ENCODE measurements around the gene F2. TPM values are rescaled to one million over a fixed set of nuclear protein-coding genes. Genes with fewer than 3 reads are reported as not detected.

F2 gene
- total RNA-seq, 1 experiment from 2014 or later = not detected

DNA sequence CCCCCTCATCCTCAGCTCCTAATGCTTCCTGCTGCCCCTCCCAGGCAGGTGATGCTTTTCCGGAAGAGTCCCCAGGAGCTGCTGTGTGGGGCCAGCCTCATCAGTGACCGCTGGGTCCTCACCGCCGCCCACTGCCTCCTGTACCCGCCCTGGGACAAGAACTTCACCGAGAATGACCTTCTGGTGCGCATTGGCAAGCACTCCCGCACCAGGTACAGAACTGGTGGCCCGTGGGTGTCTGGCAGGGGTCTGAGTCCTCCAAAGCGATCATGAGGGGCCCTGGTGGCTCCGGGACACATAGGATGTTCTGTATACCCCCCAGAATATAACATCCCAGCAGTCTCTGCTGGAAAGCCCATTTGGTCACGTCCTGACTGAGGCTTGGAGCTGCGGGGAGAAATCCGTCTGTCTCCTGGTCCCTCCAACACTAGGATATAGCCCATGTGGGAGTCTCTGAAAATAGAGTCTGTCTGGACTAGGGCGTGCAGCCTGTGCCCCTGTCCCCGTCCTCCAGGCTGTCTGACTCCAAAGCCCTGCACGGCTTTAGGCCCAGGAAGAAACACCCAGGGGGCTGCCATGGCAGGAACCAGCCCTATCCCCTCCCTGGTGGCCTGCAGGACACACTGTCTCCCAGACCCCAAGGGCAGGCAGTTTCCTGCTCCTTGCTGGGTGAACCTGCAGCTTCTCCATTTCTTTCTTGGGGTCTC is 9.1 kb downstream of the F2 start:
- in situ Hi-C loops (cut with HindIII; ENCODE audit: low pct_unique_long_range_greater_than_20kb, low sequenced_read_pairs) = no loop called here

DNA sequence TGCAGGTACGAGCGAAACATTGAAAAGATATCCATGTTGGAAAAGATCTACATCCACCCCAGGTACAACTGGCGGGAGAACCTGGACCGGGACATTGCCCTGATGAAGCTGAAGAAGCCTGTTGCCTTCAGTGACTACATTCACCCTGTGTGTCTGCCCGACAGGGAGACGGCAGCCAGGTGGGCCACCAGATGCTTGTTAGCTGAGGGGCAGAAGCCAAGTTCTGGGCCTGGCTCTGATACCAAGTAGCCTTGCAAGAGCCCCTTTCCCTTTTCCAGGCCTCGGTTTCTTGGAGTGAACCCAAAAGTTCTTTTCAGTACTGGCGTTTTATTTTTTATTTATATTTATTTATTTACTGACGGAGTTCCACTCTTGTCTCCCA is 9.6 kb downstream of the F2 start:
- DNase-seq (ENCODE audit: low read depth, low spot score) = no peak
- in situ Hi-C loops (cut with HindIII; ENCODE audit: low pct_unique_long_range_greater_than_20kb, low sequenced_read_pairs) = no loop called here

More for the DNA sequence above, 9.1 kb downstream of the F2 start:
- DNase-seq (ENCODE audit: low read depth, low spot score) = no peak

DNA sequence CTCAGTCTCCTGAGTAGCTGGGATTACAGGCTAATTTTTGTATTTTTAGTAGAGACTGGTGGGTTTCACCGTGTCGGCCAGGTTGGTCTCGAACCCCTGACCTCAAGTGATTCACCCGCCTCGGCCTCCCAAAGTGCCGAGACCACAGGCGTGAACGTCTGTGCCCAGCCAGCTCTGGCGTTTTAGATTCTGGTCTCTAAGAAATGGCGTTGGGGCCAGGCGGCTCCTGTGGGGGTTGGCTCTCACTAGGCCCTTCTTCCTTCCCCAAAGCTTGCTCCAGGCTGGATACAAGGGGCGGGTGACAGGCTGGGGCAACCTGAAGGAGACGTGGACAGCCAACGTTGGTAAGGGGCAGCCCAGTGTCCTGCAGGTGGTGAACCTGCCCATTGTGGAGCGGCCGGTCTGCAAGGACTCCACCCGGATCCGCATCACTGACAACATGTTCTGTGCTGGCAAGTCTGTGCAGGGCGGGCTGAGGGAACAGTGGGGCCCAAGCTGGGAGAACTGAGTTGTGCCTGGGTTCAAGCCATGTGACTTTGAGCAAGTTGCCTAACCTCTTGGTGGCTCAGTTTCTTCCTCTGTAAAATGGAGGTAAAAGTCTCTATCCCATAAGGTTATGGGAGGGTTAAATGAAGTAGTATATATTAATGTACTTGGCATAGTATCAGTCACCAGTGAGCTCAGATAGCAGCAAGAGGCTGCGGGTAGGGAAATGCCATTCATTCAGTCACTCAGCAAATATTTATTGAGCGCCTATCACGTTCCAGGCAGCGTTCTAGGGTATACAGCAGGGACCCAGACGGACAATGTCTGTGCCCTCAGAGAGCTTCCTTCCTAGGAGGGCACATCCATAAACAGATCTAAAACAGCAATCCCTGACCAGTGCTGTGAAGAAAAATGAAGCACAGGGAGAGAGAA is 10.4 kb downstream of the F2 start:
- no peak for DNase-seq (ENCODE audit: low read depth, low spot score)
- in situ Hi-C loops (cut with HindIII; ENCODE audit: low pct_unique_long_range_greater_than_20kb, low sequenced_read_pairs) = no loop called here

DNA sequence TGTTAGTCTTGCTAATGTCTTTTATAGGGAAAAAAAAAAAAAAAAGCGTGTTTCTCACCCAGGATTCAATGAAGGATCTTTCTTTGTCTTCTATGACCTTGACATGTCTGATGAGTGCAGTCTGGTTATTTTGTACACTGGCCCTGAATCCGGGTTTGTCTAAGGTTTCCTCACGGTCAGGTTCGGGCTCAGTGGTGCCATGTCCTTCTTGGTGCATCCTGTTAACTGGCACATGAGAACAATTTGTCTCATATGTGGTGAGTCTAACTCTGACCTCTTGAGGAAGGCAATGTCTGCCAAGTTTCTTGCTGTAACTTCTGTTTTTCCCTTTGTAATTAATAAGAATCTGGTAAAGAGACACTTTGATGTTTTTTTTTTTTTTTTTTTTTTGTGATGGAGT is 12.5 kb downstream of the F2 start:
- no peak for DNase-seq (ENCODE audit: low read depth, low spot score)
- in situ Hi-C loops (cut with HindIII; ENCODE audit: low pct_unique_long_range_greater_than_20kb, low sequenced_read_pairs) = no loop called here

DNA sequence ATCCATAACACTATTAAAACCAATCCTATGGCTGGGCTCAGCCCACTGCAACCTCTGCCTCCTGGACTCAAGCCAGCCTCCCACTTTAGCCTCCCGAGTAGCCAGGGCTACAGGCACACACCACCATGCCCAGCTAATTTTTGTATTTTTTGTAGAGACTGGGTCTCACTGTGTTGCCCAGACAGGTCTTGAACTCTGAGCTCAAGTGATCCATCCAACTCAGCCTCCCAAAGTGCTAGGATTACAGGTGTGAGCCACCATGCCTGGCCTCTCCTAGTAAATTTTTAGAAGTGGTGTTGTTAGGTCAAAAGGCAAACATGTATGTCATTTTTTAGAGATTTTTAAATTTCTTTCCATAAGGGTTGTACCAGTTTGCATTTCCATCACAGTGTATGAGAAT is 14.2 kb downstream of the F2 start:
- in situ Hi-C loops (cut with HindIII; ENCODE audit: low pct_unique_long_range_greater_than_20kb, low sequenced_read_pairs) = no loop called here
- no peak for DNase-seq (ENCODE audit: low read depth, low spot score)

DNA sequence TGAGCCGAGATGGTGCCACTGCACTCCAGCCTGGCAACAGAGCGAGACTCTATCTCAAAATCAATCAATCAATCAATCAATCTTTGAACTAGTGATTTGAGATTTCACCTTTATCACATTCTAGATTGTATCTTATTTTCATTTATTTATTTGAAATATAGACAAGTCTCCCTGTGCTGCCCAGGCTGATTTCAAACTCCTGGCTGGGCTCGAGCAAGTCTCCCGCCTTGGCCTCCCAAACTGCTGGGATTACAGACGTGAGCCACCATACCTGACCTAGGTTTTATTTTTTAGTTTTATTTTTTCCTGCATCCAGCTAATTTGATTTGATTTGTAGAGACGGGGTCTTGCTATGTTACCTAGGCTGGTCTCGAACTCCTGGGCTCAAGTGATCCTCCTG is 17.1 kb downstream of the F2 start:
- in situ Hi-C loops (cut with HindIII; ENCODE audit: low pct_unique_long_range_greater_than_20kb, low sequenced_read_pairs) = no loop called here
- DNase-seq (ENCODE audit: low read depth, low spot score) = no peak

DNA sequence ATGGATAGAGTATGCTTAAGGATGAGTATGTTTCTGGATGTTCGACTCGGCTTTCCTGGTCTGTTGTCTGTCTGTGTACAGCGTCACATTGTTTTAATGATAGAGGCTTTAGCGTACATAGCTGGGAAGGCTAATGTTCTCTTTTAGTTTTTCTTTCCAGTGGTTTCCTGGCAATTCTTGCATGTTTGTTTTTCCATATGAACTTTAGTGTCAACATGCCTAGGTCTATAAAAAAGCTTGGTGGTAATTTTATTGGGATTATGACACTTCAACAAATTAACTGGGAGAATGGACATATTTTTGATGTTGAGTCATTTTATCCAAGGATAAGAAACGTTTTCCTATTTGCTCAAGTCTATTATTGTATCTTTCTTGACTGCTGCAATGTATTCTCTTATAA is 17.6 kb downstream of the F2 start:
- in situ Hi-C loops (cut with HindIII; ENCODE audit: low pct_unique_long_range_greater_than_20kb, low sequenced_read_pairs) = no loop called here
- no peak for DNase-seq (ENCODE audit: low read depth, low spot score)

DNA sequence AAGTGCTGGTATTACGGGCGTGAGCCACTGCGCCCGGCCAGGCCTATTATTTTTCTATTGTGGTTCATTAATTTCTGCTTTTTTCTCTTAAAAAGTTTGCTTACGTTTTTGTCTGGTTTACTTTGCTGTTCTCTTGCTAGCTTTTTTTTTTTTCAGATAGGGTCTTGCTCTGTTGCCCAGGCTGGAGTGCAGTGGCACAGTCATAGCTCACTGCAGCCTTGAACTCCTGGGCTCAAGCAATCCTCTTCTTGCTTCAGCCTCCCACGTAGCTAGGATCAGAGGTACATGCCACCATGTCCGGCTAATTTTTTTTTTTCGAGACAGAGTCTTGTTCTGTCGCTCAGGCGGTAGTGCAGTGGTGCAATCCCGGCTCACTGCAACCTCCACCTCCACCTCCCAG is 18.7 kb downstream of the F2 start:
- in situ Hi-C loops (cut with HindIII; ENCODE audit: low pct_unique_long_range_greater_than_20kb, low sequenced_read_pairs) = no loop called here
- no peak for DNase-seq (ENCODE audit: low read depth, low spot score)

DNA sequence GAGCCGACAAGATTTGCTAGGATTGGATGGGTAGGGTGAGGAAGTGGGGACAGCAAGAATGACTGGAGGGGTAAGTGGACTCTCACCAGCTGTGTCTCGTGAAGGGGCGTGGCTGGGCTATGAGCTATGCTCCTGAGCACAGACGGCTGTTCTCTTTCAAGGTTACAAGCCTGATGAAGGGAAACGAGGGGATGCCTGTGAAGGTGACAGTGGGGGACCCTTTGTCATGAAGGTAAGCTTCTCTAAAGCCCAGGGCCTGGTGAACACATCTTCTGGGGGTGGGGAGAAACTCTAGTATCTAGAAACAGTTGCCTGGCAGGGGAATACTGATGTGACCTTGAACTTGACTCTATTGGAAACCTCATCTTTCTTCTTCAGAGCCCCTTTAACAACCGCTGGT is 19.9 kb downstream of the F2 start:
- in situ Hi-C loops (cut with HindIII; ENCODE audit: low pct_unique_long_range_greater_than_20kb, low sequenced_read_pairs) = no loop called here
- DNase-seq (ENCODE audit: low read depth, low spot score) = no peak

DNA sequence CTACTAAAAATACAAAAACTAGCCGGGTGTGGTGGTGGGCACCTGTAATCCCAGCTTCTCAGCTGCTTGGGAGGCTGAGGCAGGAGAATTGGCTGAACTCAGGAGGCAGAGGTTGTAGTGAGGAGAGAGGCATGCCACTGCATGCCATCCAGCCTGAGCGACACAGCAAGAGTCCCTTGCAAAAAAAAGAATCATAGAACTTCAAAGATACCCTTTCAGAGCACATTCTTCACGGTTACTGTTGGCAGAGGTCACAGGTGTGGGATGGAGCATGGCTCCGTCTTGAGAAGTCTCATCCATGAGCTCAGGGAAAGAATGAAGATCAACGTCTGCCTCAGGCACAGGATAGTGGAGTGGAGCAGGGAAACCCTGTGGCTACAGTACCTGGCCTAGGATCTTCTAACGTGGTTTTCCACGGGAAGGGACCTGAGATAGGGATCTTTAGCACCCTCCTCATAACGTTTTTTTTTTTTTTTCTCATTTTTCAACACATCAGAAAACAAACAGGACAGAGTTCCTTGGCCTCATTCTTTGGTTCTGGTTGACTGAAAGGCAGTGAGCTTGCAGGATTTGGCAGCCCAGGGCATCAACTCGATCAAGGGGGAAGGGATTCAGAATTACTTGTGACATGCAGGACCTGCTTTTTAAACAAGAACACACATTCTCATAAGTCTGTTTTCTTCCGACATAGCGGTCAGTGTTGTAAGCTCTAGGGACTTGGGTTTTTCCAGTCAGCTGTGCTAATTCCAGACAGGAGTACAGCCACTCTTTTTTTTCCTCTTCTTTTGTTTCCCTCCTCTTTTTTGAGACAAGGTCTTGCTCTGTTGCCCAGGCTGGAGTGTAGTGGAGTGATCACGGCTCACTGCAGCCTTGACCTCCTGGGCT is 22.8 kb downstream of the F2 start:
- no peak for DNase-seq (ENCODE audit: low read depth, low spot score)
- in situ Hi-C loops (cut with HindIII; ENCODE audit: low pct_unique_long_range_greater_than_20kb, low sequenced_read_pairs) = no loop called here

DNA sequence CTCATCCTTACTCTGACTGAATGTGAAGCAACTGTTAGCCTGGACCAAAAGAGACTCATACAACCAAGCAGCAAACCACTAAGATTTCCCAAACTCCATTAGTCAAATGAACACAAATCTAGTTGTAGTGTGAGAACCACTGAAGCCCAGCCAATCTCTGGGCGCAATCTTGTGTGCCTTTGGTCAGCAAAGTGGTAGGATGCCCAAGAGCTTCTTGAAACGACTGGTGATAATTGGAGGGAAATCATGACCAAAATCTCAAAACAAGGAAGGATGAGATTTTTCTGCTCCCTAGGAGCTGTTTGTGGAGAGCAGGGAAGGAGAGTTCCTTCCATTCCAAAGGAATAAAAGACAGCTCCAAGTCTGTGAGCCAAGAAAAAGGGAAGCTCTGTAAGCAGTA is 24.0 kb downstream of the F2 start:
- no peak for DNase-seq (ENCODE audit: low read depth, low spot score)
- in situ Hi-C loops (cut with HindIII; ENCODE audit: low pct_unique_long_range_greater_than_20kb, low sequenced_read_pairs) = no loop called here

DNA sequence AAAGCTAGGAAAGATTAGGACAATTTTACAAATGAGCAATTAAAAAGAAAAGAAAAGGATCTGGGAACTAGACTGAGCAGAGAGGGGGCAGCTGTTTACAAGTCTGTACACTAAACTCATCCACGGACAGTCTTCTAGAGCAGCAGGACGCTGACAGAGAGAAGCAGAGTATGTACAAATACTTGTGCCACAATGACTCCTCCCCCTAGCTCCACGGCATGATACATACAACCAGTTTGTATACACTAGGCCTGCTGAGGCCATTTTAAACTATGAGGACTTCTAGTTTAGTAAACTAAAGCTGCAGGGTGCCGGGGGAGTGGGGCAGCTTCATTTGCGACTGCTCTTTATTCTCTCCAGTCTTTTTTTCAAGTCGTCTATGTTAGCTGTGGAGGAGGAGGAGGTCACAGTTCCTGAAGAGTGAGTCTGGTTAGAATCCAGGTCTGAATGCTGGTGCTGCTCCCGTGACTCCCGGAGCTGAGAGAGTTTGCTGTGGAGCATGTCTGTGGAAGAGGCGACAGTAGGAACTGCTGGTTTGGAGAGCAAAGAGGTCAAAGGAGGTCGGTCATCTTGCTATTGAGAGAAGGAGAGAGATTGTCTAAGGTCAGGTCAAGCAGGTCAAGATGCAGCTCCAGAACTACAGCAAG is 24.8 kb downstream of the F2 start:
- in situ Hi-C loops (cut with HindIII; ENCODE audit: low pct_unique_long_range_greater_than_20kb, low sequenced_read_pairs) = no loop called here
- no peak for DNase-seq (ENCODE audit: low read depth, low spot score)

DNA sequence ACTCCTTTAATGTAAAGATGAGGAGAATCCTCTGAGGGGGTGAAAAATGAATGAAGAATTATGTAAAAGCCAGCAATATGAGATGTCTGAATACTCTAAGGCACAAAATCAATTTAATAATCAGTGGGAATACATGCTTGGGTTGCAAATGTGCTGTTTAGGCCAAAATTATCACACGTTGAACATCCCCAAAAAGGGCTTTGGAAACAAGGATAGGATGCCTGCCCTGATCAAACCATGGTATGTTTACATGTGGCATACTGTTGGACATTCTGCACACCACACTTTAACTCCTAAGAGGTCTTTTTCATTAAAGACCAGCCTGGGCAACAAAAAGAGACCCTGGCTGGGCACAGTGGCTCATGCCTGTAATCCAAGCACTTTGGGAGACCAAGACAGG is 26.3 kb downstream of the F2 start:
- DNase-seq (ENCODE audit: low read depth, low spot score) = no peak
- in situ Hi-C loops (cut with HindIII; ENCODE audit: low pct_unique_long_range_greater_than_20kb, low sequenced_read_pairs) = no loop called here

DNA sequence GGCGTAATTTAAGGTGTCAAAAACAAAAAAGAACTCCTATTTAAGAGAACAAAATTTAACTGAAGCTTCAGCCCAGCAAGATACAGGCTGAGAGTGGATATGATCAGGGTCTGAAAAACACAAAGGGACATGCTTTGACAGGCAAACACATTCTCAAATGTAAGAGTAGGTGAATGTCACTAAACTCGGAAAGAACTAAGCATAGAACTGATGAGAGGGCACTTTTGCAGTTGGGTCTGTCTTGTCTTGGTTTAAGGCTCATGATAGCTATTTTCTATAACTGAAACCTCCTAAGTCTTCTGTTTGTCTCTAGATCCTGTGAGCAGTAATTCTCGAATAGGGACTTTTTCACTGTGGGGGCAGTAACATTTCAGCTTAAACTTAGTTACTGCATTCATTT is 27.0 kb downstream of the F2 start:
- in situ Hi-C loops (cut with HindIII; ENCODE audit: low pct_unique_long_range_greater_than_20kb, low sequenced_read_pairs) = no loop called here
- no peak for DNase-seq (ENCODE audit: low read depth, low spot score)

DNA sequence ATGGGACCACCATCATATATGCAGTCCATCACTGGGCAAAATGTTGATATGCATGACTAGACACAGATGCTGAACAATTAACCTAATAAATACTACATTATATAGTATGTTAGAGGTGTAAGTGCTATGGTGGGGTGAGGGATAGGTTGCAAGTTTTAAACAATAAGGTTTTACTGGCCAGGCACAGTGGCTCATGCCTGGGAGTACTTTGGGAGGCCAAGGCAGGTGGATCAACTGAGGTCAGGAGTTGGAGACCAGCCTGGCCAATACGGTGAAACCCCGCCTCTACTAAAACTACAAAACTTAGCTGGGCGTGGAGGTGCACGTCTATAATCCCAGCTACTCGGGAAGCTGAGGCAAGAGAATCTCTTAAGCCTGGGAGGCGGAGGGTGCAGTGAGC is 28.1 kb downstream of the F2 start:
- in situ Hi-C loops (cut with HindIII; ENCODE audit: low pct_unique_long_range_greater_than_20kb, low sequenced_read_pairs) = no loop called here
- no peak for DNase-seq (ENCODE audit: low read depth, low spot score)

DNA sequence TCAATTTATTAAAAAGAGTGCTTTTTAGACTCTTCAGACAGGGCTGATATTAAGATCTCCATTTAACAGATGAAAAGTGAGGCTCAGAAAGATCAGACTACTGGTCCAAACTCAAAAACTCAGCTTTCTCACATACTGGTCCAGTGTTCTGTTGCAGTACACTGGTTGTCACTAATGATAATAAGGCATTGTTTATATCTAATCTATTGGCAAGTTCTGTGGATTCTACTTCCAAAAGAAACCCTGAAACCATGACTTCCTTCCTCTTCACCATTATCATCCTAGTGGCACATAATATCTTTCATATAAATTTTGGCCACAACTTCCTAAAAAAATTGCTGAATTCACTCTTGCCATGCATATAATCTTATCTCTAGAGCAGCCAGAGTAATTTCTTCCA is 36.9 kb downstream of the F2 start:
- DNase-seq (ENCODE audit: low read depth, low spot score) = no peak
- in situ Hi-C loops (cut with HindIII; ENCODE audit: low pct_unique_long_range_greater_than_20kb, low sequenced_read_pairs) = no loop called here

DNA sequence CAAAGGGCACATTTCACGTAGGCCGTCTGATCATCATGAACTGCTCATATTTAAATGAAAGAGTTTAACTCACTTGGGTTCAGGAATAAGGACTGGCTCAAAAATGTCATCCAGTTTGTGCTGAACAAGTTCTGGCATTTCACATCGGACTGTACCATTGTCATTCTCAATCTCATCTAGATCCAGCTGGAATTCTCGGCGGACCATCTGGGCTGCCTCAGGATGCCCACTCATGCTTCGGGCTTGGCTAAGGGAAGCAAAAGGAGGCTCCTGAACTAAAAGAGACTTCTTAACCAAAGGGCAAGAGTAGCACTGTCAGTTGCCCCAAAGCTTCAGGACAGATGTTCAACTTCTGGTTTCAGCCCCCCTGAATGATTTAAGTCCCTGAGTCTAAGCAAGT is 40.2 kb downstream of the F2 start:
- in situ Hi-C loops (cut with HindIII; ENCODE audit: low pct_unique_long_range_greater_than_20kb, low sequenced_read_pairs) = no loop called here

More for the DNA sequence above, 40.2 kb downstream of the F2 start:
- DNase-seq (ENCODE audit: low read depth, low spot score) = no peak
